Measurements from ENCODE around the gene PACRGL. TPM values are rescaled to one million over a fixed set of nuclear protein-coding genes. Genes with fewer than 3 reads are reported as not detected.
"Not testable (repeated sequence)": the region's sequence is repeated elsewhere in the genome, so short reads cannot be mapped to it uniquely, and the experiment has no call there.

Gene PACRGL
- total RNA-seq, 4 donors from 2014 or later: 26.4 to 64.3 (median 39.4) TPM

DNA sequence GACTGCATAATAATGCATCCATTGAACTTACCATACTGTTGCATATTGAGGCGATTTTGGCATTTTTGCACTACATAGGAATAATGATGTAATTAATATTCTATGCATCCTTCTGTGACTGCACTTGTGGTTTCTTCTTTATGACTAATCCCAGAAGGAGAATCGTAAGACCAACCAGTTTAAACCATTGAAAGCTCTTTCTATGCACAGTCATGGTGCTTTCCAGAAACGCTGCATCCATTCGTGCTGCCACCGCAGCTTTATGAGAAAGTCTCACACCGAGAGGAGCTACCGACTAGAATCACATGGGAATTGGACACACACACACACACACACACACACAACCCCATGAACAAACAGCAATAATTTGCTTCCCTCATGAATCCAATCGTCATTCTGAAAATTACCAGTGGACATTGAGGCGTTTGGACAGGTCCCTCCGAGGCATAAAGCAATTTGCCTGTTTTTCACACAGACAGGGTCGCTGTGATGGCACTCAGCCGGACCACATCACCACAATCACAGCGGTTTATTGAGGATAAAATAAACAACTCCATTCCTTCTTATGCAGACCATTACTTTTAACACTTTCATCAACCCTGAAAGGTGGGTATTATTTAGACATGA, 64.2 kb downstream of the PACRGL start:
- no peak for TF ChIP-seq POLR2A (IDR thresholded peaks at IDR 0.05)
- TF ChIP-seq, protein P1, sequence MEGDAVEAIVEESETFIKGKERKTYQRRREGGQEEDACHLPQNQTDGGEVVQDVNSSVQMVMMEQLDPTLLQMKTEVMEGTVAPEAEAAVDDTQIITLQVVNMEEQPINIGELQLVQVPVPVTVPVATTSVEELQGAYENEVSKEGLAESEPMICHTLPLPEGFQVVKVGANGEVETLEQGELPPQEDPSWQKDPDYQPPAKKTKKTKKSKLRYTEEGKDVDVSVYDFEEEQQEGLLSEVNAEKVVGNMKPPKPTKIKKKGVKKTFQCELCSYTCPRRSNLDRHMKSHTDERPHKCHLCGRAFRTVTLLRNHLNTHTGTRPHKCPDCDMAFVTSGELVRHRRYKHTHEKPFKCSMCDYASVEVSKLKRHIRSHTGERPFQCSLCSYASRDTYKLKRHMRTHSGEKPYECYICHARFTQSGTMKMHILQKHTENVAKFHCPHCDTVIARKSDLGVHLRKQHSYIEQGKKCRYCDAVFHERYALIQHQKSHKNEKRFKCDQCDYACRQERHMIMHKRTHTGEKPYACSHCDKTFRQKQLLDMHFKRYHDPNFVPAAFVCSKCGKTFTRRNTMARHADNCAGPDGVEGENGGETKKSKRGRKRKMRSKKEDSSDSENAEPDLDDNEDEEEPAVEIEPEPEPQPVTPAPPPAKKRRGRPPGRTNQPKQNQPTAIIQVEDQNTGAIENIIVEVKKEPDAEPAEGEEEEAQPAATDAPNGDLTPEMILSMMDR (IDR thresholded peaks at IDR 0.05): no peak
- Histone ChIP-seq H3K4me3 (no peak overlapping the region), H3K4me1 (no peaks in the 10 kb centered on the region), H3K27ac (no peak overlapping the region), H3K36me3 (no peaks in the 10 kb centered on the region), H3K27me3 (no peaks in the 10 kb centered on the region), H3K9me3 (no peaks in the 10 kb centered on the region)
- intact Hi-C loops (cut with DNase I; ENCODE audit: low total_unique reads): no loop called here
- no peak for DNase-seq

DNA sequence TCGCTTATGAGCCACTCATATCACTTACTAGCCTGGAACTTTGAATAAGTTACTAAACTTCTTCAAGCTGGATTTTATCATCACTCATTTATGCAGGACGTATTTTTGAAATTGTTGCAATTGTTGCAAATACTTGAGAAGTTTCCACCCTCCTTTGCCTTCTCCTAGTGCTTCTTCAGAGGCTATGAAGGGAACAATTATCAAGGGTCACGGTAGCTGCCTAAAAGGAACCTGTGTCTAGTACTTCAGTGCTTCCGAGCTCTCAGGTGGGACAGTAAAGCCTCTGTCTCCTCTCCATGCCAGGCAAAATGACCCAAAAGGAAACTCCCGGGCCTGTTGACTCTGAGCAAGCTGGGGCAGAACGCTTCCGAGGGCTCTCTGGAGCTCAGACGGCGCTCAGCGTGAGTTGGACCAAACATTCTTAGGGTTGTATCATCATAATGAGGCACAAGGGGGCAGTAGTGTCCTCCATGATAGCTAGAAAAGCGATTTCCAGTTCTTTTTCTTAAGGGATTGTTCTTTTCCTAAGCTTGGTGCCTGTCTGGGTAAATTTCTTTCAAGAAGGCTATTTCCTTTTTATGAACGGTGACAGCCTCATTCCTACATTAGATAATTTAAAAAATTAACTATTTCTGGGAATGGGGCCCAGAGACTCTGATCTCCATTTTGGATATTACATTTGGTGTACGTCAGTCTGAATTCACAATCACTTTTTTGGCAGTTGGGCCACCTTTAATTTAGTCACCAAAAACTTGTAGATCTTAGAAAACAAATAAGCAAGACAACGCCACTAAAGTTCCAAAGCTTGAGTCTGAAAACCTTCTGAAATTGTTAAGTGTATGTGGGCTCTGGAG, 73.1 kb downstream of the PACRGL start:
- intact Hi-C loops (cut with DNase I; ENCODE audit: low total_unique reads): no loop called here
- Histone ChIP-seq H3K27me3 (no peaks in the 10 kb centered on the region), H3K4me3 (no peak overlapping the region), H3K27ac (no peak overlapping the region), H3K36me3 (no peaks in the 10 kb centered on the region), H3K4me1 (no peaks in the 10 kb centered on the region), H3K9me3 (no peaks in the 10 kb centered on the region)
- DNase-seq: peak; percentile 22 to 26
- TF ChIP-seq, protein P1 (IDR thresholded peaks at IDR 0.05): peak; percentile 54 to 65 (median 60)
- no peak for TF ChIP-seq POLR2A (IDR thresholded peaks at IDR 0.05)

DNA sequence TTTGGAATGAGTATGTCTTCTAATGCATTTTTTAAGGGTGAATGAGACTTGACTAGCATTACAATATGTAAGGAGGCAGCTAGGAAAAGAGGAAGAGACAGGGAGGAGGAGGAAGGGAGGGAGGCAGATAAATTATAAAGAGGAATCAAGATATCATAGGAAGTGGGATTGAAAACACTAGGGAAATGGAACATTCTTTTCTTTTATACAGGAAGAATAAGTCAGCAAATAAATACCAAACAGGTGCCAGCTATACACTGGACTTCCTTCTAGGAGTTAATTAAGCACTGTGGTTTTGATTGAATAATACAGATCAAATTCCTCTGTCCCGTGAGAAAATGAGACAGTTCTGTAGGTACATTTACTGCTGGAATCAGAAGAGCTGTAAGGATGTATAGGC, 78.6 kb downstream of the PACRGL start:
- H3K36me3 ChIP-seq: no peaks in the 10 kb centered on the region
- intact Hi-C loops (cut with DNase I; ENCODE audit: low total_unique reads): no loop called here
- H3K27ac ChIP-seq: no peak overlapping the region
- H3K4me1 ChIP-seq: no peaks in the 10 kb centered on the region
- no peak overlapping the region for H3K4me3 ChIP-seq
- H3K9me3 ChIP-seq: no peaks in the 10 kb centered on the region
- TF ChIP-seq, protein P1 (IDR thresholded peaks at IDR 0.05): no peak
- TF ChIP-seq POLR2A (IDR thresholded peaks at IDR 0.05): no peak
- DNase-seq: no peak
- H3K27me3 ChIP-seq: no peaks in the 10 kb centered on the region

DNA sequence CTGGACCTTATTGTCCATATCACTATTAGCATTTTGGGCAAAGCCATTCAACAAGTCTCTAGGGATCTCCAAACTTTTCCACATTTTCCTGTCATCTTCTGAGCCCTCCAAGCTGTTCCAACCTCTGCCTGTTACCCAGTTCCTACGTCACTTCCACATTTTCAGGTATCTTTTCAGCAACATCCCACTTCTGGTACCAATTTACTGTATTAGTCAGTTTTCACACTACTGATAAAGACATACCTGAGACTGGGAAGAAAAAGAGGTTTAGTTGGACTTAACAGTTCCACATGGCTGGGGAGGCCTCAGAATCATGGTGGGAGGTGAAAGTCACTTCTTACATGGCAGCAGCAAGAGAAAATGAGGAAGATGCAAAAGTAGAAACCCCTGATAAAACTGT, 82.9 kb downstream of the PACRGL start:
- H3K27me3 ChIP-seq; H3K36me3 ChIP-seq; H3K27ac ChIP-seq; DNase-seq; H3K4me3 ChIP-seq; H3K4me1 ChIP-seq; H3K9me3 ChIP-seq; intact Hi-C loops (cut with DNase I; ENCODE audit: low total_unique reads): not testable (repeated sequence)

DNA sequence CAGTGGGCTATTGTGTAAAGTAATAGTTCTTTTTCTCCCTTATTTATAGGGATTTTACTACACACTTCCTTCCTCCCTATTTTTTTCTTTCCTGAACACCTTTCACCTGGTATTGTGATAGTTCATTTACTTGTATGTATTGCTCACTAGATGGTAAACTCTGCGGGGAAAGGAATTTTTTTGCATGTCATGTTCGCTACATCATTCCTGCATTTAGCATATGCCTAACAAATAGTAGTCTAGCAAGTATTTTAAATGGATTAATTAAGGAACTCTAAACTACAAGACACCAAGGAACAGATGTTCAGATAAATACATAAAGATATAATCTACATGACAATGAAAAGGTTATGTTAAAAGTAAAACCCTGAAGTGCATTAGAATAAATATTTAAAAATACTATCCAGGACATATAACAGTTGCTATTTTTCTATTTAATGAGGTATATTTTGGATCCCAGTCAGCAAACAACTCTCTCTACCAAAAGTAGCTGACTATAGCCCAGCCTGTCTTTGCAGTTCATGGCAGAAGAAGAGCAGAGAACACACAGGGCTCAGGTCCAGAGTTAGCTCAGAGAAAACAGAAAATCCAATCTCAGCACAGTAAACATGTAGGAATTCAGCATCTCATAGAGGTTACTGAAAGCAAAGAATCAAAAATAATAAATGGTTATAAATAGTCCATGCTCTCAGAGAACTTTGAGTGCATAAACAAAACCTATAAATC, 87.8 kb downstream of the PACRGL start:
- Histone ChIP-seq H3K9me3 (no peaks in the 10 kb centered on the region), H3K27ac (peak overlapping the region in 1 of 2 donors; percentile 55), H3K4me3 (no peak overlapping the region), H3K27me3 (no peaks in the 10 kb centered on the region), H3K4me1 (no peaks in the 10 kb centered on the region), H3K36me3 (no peaks in the 10 kb centered on the region)
- intact Hi-C loops (cut with DNase I; ENCODE audit: low total_unique reads): no loop called here
- no peak for DNase-seq
- TF ChIP-seq POLR2A (IDR thresholded peaks at IDR 0.05): no peak
- TF ChIP-seq, protein P1 (IDR thresholded peaks at IDR 0.05): no peak
